ENCODE measurements around the gene KRT31.

GRCh38 chr17:41417127-41417526 lies 19.7 kb upstream of the KRT31 start:
- no peak for TF ChIP-seq ZFX (IDR thresholded peaks at IDR 0.05; ENCODE audit: borderline replicate concordance)
- no peak for TF ChIP-seq CTCF (IDR thresholded peaks at IDR 0.05)
